Retinal pigment epithelial cell (primary cell): ENCODE data around the gene TMEM151A.

Experiments
- DNase-seq: peaks from one replicate; pipeline ENCODE4 v3.0.0-alpha.2; 2010; ENCODE audit warnings: low read depth
- H3K4me3 ChIP-seq: 2 replicates; pipeline ENCODE4 v1.5.1; 2011; ENCODE audit warnings: mild to moderate bottlenecking, low read length, control low read depth, moderate library complexity
- TF ChIP-seq, protein P1 (sequence below): conservative IDR thresholded peaks from 2 replicates; pipeline ENCODE4 v1.5.1; 2011; ENCODE audit warnings: low read depth, low read length, control low read depth, inconsistent platforms

The TMEM151A gene

DNA sequence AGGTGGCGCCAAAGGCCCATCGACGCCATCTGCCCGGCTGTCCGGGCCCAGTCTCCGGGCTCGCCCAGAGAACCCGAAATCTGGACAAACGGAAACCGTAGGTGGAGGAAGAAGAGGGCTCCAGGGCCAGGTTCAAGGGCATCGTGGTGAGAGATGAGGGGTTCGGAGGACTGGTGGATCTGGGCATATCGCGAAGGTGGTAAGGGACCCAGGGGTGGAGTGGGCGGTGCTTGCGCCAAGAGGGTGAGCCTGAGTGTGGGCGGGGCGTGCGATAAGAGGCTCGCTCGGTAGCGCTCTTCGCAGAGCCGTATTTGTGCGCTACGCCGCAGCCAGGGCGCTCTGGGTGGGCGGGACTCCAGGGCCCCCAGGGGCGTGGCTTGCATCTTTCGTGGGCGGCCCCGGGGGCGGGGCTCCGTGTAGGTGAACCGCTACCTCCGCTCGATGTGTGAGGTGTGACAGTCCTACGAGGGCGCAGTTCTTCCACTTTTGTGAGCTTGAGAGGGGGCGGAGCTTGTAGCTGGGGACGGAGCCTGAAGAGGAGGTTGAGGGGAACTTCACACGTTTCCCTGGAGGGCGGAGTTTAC lies 20.4 kb downstream of the TMEM151A start:
- DNase-seq, result peak; percentile 60
- H3K4me3 ChIP-seq, result peak overlapping the region; percentile 54
- TF ChIP-seq, protein P1, sequence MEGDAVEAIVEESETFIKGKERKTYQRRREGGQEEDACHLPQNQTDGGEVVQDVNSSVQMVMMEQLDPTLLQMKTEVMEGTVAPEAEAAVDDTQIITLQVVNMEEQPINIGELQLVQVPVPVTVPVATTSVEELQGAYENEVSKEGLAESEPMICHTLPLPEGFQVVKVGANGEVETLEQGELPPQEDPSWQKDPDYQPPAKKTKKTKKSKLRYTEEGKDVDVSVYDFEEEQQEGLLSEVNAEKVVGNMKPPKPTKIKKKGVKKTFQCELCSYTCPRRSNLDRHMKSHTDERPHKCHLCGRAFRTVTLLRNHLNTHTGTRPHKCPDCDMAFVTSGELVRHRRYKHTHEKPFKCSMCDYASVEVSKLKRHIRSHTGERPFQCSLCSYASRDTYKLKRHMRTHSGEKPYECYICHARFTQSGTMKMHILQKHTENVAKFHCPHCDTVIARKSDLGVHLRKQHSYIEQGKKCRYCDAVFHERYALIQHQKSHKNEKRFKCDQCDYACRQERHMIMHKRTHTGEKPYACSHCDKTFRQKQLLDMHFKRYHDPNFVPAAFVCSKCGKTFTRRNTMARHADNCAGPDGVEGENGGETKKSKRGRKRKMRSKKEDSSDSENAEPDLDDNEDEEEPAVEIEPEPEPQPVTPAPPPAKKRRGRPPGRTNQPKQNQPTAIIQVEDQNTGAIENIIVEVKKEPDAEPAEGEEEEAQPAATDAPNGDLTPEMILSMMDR, result no peak

DNA sequence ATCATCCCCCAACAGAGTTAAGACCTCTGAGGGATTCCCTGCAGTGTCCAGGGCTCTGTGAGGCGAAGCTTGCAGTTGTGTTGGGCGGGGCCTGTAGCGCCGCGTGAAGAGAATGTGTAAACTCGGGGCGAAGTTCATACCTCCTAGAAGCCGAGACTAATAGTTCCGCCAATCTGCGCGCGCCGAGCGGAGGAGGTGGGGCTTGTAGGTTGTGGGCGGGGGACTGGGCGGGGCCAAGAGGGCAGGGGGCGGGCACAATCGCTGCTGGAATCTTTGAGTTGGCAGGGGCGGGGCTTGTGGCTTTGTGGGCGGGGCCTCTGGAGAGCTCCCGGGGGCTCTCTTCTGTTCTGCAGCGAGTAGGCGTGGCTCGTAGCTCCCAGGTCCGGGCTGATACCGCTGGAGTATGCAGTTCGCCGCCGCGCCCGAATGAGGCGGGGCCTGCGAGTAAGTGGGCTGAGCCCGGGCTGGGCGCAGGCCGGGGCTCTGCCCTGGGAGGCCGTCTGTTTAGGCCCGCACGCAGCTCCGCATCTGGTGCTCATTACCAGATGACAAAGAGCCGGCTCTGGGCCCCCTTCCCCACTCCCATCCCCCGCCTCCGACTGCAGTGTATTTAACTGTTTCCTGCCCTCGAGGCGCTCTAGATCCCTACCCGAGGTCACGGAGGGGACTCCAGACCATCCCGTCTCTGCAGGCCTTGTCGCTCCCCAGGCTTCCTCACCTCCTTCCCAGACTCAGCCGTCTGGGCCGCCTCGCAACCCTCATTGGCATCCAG lies 21.0 kb downstream of the TMEM151A start:
- DNase-seq, result peak; percentile 86
- H3K4me3 ChIP-seq, result peak overlapping the region; percentile 54
- TF ChIP-seq, protein P1, result no peak

DNA sequence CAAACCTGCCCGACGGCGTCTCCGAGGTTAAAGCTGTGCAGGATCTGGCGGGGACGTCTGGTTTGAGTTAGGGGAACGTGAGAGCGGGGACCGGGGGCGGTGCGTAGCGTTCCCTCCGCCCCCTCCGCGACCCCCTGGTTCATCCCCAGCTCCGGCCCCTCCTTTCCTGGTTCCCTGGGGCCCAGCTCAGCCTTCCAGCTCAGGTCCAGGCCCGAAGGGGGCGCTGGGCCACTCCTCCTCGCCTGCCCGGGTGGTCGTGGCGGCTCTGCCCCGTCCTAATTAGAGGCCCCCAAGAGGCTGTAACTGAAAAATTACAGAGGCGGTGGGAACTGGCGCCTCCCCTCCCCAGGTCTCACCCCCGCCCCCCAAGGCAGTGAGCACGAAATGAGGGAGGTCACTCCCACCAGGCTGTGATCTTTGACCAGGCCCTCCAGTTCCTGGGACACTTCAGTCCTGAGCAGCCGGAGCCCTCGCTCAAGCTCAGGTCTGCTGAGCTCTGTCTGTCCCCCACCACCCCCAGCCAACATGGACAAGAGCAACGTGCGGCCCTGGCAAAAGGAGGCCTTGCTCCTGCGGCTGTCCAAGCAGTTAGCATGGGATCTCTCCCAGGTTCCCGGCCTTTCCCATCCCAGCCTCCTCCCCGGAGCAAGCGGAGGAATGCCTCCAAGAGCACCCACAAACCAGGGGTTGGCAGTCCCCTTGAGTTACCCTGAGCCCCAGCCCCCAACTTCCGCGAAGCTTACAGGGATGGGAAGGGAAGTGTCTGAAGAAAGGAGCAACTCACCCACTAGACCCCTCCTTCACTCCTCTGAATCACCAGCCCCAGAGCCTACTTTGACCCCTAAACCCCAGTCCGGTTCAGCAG lies 21.9 kb downstream of the TMEM151A start:
- TF ChIP-seq, protein P1, result peak; percentile 20
- DNase-seq, result no peak
- peak overlapping the region; percentile 34 for H3K4me3 ChIP-seq

DNA sequence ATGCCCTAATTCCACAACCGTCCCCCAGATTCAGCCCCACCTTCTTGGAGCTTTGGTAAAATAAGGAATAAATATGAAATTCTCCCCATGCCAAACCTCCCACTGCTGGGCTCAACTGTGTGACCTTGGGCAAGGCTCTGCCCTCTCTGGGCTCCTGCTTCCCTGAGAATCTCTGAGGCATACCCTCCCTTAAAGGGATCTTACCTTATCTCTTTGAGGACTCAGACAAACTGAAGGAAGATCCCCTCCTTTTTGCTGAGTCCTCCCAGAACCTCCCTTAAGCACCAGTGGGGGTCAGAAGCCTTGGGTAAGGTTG lies 22.4 kb downstream of the TMEM151A start:
- TF ChIP-seq, protein P1, result no peak
- no peak overlapping the region for H3K4me3 ChIP-seq
- DNase-seq, result no peak

DNA sequence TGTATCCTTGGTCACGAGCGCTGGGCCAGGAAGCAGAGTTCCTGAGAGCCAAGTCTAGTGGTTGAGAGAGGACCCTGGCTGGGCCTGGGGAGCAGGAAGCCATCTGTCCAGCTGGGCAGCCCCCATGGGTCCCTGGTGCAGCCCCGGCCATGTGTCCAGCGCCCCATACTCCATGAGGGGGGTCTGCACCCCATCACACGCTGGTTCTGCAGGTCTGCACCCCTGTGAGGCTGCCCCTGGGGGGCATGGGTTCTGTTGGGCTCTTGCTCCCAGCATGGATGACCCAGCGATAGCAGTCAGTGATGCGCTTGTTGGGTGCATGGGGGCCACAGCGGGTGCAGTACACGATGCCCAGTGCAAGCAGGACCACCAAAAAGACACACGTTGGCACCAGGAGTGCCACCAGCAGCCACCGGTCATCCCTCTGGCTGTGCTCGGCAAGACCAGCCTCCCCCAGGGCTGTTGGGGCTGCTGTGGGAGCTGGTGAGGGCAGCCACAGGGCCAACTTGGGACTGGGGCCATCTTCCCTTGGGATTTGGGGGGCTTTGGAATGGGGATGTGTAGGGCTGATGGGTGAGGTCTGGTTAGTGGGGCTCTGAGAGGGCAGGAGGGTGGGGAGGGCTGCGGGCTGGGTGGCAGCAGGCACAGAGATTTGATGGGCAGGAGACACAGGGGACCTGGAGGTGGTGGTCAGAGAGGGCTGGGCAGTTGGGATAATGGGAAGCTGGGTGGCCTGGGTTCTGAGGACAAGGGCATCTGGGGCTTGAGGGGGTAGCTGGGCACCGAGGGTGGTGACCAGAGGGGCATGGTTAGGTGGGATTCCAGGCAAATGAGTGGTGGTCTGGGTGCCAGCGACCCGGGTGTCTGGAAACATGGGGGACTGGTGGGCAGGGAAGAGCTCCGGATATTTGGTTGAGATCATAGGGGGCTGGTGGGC lies 23.1 kb downstream of the TMEM151A start:
- TF ChIP-seq, protein P1, result no peak
- no peak overlapping the region for H3K4me3 ChIP-seq
- DNase-seq, result no peak

DNA sequence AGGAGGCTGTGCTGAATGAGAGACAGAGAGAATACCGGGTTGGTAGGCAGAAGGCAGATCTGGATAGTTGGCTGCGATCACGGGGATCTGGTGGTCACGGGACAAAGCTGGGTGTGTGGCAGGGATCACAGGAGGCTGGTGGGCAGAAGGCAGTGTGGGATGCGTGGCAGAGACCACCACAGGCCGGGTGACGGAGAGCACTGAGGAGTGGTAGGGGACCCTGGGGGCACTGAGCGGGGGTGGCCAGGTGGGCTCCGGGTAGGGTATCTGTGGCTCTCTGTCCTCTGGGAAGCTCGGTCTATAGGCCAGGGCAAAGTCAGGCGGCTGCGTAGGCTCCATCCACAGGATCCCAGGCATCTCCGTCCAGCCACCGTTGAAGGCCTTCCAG lies 23.8 kb downstream of the TMEM151A start:
- H3K4me3 ChIP-seq, result no peak overlapping the region
- TF ChIP-seq, protein P1, result no peak
- DNase-seq, result no peak
